ENCODE results near the gene PPARA.

DNA sequence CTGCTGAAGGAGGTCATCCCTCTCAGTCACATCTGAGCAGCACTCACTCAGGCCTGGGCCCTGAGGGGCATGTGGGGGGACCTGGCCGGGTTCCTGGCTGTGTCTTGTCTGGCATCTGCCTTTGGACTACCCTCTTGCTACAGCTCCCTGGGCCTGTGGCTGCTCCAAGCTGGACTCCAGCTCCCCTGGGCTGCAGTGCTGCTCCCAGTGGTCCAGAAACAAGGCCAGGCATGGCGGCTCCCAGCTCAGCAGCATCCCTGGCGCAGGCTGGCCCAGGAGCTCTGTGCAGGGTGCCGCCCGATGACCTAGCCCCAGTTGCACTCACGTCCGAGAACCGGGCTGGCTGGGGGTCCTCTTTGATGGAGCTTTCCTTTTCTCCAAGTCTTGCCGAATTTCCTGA, 94.4 kb downstream of the PPARA start:
- TF ChIP-seq, protein P1, sequence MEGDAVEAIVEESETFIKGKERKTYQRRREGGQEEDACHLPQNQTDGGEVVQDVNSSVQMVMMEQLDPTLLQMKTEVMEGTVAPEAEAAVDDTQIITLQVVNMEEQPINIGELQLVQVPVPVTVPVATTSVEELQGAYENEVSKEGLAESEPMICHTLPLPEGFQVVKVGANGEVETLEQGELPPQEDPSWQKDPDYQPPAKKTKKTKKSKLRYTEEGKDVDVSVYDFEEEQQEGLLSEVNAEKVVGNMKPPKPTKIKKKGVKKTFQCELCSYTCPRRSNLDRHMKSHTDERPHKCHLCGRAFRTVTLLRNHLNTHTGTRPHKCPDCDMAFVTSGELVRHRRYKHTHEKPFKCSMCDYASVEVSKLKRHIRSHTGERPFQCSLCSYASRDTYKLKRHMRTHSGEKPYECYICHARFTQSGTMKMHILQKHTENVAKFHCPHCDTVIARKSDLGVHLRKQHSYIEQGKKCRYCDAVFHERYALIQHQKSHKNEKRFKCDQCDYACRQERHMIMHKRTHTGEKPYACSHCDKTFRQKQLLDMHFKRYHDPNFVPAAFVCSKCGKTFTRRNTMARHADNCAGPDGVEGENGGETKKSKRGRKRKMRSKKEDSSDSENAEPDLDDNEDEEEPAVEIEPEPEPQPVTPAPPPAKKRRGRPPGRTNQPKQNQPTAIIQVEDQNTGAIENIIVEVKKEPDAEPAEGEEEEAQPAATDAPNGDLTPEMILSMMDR (IDR thresholded peaks at IDR 0.05) = no peak
- no peak for TF ChIP-seq POLR2A (IDR thresholded peaks at IDR 0.05)
